Skin epidermis (tissue), 12 donors: ENCODE data around the gene DLX2.

Source experiments
- H3K27ac ChIP-seq, 21 experiments: fragments of 200-600 bp; sonication (generic) in 11 of 21; one replicate each; pipeline ENCODE4 v1.5.0; 2020; ENCODE audit warnings: mild to moderate bottlenecking in 3 of 21, inconsistent platforms in 2 of 21, moderate library complexity in 2 of 21
- H3K4me3 ChIP-seq, 7 experiments: fragments of 200-600 bp; sonication (generic) in 2 of 7; one replicate each; pipeline ENCODE4 v1.5.0; 2020; ENCODE audit warnings: inconsistent platforms in 2 of 7, mild to moderate bottlenecking in 2 of 7, moderate library complexity in 1 of 7

DLX2 gene

DNA sequence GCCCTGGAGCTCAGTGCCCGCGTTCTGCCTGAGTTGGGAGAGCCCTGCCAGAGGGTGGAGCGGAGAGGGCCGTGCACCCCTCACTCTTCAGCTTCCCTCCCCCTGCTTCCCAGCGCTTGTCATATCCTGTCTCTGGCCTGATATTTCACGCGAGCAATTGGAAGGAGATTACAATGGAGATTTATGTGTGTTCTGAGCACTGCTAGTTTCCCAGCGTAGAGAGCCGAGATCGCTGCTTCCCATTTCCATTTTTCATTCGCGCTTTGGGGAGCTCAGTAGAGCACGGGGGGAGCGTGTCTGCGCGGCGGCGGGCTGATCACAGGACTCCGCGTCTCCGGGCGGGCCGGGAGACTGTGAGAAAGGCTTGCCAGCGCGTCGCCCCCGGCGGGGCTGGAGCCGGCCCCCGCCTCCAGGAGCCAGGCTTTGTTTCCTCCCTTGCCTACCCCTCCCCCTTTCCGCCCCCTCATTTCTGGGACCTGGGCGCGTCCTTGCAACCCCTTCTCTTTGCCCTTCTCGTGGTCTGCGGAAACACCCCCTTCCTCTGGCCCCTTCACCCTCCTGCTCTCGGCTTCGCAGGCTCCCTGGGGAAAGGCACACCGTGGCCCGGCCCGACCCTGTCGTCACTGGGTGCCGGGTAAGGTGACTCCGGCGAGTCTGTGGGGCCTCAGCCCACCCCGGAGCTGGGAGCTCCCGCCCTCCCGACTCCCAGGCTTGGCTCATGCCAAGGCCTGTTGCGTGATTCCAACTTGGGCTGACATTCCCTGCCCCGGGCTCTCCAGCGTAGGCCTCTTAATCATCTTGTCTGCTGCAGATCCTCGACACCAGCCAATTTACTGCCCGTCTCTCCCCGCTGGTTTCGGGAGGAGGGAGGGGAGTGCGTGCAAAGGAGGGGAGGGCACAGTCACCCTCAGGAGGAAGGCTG lies 5.8 kb downstream of the DLX2 start:
- peak overlapping the region; percentile 26 to 49 (median 44) for H3K4me3 ChIP-seq

DNA sequence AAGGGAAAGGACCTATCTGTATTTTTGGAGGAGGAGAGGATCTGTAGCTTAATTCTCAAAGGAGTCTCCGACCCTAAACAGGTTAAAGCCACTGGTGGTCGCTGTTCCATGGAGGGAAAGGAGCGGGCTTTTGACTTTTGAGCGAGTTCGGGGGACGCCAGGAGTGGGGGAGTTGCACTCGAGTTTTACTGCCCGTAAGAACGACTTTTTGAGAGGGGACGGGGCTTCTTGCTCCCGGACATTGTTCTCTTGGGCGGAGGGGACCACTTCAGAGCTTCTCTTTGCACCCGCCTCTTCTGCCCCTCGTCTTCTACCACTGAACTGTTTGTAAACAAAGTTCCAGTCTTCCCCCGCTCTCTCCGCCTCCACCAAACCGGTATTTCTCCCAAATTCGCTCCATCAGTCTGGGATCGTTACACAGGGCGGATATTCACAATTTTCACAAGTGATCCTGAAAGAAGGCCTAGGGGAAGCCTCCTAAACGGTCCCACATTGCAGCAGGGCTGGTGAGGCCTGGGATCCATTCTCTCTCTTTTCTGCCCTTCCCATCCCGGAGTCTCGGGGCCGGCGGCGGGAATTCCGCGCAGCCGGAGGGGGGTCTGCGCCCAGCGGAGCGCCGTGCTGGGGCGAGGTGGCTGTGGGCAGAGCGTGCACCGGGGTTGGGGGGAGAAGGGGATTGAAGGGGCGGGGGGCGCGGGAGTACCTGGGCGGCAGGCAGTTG lies 6.6 kb downstream of the DLX2 start:
- H3K27ac ChIP-seq, result peak overlapping the region in 10 of 21 experiments; percentile 2 to 86 (median 62)
- peak overlapping the region; percentile 31 to 49 (median 44) for H3K4me3 ChIP-seq

More for the DNA sequence above, 5.8 kb downstream of the DLX2 start:
- H3K27ac ChIP-seq, result peak overlapping the region in 12 of 21 experiments; percentile 2 to 86 (median 56)

DNA sequence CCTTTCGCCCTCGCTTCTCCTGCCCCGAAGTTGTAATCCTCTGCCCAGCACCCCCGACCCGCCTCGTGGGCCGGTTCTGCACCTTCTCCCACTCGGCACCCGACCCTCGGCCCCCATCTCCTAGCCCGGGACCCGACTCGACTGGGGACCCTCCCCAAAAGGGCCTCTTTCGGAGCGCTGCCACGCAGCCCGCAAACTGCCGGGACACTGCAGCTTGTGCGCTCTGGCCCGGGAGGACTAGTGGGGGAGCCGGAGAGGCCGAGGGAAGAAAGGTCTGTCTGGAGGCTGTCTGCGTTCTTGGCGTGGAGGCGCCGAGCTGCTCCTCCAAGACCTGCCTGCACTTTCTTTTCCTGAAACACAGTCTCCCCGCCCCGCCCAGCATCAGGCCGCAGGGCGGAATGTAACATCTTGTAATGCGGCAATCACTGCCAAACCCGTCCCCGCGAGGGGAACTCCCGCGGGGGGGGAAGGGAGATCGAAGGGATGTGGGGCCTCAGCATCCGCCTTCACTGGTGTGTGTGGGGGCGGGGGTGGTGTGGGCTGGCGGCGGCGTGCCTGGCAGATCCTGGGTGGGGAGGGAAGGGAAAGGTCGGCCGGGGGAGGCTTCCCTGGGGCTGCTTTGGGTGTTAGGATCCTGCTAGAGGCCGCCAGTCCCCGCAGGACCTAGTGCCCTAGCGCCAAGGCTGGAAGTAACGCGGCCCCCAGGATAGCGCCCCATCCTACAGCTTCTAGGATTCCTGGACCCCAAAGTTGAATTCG lies 7.4 kb downstream of the DLX2 start:
- Histone ChIP-seq H3K4me3 (peak overlapping the region; percentile 31 to 49 (median 44)), H3K27ac (peak overlapping the region in 9 of 21 experiments; percentile 40 to 86 (median 70))

DNA sequence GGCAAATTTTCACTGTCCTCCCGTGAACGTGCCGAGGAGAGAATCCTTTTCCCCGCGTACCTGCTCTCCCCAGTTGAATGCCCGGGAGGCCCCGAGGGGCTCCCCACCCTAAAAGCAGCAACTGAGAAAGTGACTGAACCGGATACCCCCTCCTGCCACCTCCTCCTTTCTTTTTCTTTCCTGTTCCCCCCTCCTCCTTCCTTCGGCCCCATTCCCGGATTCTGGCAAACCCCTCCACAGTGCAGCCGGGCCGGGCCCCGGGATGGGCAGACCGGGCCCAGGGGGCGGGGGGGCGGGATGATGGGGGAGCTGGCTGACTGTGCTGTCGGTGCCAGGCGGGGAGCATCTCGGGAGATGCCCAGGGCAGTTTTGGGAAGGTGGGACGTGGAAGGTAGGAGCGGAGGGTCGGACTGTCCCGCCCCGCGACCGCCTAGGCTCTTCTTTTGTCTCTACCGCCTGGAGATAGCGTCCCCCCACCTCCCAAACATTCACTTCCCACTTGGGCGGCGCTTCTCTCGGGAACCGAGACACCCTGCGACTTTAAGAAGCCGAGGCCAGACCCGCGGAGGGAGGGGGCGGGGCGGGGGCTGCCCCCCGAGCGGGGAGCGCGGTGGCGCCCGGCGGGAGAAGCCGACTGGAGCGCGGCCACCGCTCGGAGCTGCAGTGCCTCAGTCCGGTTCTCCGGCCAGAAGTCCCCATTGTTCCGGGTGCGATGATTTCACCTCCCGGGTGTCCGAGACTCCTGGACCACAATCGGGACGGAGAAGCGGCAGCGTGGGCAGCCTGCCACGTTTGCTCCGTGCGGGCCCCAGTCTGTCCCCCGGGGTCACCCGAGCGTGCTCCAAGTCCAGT lies 8.2 kb downstream of the DLX2 start:
- H3K4me3 ChIP-seq, result peak overlapping the region; percentile 31 to 49 (median 44)
- H3K27ac ChIP-seq, result peak overlapping the region in 9 of 21 experiments; percentile 40 to 86 (median 70)

DNA sequence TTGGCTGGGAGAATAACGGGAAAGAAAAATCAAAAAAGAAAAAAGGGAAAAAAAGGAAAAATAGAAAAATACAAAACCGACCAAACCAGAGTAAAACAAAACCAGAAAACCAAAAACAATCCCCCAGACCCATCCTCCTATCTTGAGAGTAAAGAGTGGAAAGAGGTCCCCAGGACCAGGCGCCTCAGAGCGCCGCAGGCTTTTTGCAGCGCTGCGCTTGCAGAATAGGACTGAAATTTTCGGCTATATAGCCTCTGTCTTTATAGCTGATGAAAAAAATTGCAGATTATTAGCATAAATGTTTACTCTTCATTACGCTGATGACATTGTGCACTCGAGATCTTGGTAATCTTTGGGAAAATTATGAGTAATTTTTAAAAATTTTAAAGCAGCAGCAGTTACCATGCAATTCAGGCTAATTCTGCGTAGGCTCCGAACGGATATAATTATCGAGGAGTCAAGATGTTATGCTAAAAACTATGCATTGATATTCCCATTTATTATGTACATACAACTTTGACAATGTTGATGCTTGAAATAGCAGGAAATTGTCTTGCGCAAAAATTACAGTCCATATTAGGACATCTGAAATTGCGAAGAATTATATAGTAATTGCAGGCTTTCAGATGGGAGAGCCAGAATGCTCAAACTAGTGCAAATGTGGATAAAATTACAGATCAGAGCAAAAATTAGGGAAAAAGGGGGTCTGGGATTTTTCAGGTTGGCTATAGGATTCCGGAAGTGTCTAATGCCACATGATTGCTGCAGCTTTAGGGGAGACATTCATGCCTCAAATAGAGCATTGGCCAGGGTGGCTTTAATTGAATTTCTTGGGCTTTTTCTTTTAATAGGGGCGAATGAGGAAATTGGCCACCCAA lies 9.0 kb downstream of the DLX2 start:
- H3K4me3 ChIP-seq, result peak overlapping the region in 2 of 7 experiments; percentile 46 to 47

DNA sequence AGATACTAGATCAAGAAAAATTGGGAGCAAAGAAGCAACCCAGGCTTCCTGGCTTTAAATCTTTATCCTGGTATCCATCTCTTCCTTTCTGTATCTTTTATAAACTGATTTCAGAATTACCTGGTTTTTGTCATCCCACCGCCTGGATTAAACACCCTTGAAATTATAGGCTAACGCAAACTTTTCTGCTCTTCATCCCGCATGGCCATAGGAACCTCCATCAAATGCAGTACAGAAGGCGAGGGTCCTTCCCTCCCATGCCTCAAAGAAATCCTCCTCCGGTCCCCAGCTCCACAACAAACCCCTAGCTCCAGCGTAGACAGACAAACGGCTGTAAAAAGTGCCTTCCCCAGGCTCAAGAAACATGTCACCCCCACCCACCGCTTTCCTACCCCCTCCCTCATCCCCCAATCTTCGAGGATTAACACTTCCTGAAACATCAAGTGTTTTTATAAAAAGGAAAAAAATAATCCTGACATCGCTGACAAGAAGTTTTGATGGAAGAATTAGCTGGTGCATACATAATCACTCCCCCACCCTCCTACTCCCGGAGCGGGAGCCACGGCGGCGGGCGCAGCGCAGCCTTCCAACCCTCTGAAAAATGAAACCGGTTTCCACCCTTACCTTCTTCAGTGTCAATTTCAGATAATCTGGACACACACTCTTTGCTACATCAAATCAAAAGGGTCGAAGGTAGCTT lies 9.8 kb downstream of the DLX2 start:
- Histone ChIP-seq H3K4me3 (no peak overlapping the region), H3K27ac (no peak overlapping the region)

More for the DNA sequence above, 9.0 kb downstream of the DLX2 start:
- peak overlapping the region in 2 of 21 experiments; percentile 84 to 86 for H3K27ac ChIP-seq

DNA sequence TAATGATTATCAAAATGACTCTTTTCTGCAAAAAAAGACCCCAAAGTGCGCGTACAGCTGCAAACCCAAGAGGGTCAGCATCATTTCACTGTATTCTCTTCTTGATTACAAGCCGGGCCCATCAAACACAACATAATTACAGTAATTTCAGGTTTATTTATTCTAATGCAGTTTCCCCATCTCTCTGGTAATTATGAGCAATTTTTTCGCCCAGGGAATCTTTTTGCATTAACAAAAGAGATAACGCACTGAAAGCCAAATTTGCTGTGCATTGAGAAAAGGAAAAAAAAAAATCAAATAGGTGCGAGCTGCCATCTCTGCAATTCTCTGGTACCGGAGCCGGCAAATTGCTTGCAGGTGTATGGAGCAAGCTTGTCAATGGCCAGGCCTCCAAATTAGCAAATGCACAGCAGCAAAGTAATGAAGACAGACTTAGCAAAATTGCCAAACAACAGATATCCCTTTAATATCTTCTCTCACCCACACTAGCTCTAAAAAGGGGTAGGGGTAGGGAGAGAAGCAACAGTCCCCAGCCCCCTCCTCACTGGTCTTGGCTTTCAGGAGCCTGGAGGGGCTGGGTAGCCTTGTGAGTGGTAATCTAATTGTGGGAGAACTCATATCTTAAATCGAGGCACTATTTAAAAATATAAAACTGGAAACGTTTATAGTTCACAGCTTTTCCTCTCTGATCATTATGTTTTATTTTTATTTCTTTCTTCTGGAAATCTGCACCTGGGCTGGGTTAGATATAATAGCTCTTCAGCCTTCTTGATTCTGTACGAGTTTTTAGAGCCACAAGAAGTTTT lies 10.7 kb downstream of the DLX2 start:
- Histone ChIP-seq H3K27ac (no peak overlapping the region), H3K4me3 (no peak overlapping the region)

DNA sequence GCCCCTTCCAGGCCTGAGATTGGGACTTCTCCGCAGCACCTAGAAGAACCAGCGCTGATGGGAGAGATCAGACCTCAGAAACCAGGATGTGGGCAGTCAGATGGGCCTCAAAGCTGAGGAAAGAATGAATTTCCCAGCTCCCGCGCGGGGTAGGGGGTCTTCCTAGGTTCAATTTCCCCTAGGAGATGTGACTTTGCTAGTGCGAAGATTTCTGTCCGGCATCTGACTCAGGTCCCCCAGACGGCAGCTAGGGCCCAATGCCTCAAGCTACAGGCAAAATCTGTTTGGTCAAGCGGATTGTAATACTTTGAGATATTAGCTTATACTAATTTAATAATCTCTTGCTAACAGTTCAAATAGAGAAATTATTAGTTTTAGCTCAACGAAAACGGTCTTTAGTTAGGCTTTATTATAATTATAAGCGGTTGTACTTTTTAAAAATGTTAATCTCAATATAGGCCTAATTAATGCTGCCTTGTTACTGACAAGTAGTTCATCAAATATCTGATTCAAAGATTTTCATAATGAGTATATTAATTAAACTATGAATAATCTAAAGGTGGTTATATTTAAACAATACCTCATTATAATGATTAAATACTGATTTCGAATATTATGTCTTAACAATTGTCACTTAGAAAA lies 11.6 kb downstream of the DLX2 start:
- H3K27ac ChIP-seq, result no peak overlapping the region
- H3K4me3 ChIP-seq, result no peak overlapping the region

DNA sequence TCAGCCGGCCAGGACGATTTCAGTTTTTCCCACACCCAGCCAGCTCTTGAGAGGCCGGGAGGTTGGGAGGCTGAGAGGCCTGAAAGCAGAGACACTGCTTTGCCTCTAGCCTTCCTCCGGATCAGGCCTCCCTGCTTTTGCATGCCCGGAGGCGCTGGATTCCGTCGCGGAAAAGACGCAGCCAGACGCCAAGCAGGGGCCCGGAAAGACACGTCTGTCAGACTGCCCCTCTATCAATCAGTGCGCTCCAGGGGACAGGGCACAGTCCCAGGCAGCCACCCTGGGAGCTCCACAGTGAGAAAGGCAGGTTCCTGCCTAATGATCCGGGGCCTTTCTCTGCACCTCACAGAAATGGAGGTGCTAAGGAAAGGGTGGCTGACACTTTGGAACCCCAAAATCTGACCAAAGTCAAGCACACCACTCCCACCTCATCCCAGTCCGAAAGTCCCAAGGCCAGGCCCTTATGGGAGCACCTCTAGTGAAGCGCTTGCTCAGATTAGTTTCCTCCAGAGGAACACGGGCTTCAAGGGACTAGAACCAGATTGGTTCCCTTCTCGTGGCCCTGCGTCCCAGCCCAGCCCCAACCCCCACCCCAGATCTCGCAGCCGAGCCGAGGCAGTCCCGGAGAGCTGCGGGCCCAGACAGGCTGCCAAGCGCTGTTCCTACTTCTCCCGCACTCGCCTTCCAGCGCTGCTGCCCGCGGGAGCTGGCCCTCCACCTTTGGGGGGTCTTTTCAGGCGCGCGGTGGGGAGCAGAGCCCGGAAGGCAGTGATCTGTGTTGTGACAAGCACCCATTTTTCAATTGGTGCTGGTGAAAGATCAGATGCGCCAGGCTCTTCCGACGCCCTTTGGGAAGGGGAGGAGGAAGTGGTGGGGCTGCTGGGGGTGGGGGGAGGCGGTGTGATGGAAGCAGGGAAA lies 12.4 kb downstream of the DLX2 start:
- Histone ChIP-seq H3K27ac (no peak overlapping the region), H3K4me3 (no peak overlapping the region)

DNA sequence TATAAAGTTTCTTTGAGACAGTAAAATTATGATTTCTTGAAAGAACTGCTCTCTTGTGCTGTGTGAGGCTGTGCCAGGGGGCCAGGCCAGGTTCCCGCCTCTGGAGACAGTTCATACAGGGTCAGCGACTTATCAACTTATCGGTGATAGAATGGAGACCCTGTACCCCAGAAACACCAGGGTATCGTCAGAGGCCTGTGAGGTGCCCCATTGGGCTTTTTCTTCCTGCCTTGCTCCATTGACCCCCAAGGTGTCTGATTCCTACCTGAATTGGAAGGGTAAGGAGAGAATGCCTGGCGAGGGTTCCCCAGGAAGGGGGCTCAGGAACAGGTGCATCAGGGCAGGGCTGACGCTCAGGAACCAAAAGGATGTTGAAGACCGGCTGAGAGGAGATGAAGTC lies 13.1 kb downstream of the DLX2 start:
- H3K27ac ChIP-seq, result no peak overlapping the region
- H3K4me3 ChIP-seq, result no peak overlapping the region

DNA sequence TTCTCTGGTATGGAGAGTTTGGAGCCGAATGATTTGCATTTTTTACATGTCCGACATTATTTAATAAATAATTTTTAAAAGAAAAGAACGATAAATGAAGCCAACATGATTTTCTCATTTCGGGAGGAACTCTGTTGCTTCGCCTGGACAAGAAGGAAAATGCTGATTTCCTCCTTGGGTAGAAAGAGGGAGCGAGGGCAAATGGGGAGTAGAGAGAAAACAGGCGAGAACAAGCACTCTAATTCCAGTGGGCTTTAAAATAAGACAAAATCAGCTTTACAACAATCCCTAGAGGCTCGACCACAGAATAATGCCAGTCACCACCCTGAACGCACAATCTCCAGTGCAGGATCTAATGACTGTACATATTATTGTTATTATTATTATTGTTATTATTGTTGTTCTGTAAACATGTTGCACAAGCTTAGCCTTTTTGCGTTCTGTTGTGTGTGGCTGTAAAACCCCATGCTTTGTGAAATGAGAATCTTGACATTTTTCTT lies 13.6 kb downstream of the DLX2 start:
- Histone ChIP-seq H3K27ac (no peak overlapping the region), H3K4me3 (no peak overlapping the region)

DNA sequence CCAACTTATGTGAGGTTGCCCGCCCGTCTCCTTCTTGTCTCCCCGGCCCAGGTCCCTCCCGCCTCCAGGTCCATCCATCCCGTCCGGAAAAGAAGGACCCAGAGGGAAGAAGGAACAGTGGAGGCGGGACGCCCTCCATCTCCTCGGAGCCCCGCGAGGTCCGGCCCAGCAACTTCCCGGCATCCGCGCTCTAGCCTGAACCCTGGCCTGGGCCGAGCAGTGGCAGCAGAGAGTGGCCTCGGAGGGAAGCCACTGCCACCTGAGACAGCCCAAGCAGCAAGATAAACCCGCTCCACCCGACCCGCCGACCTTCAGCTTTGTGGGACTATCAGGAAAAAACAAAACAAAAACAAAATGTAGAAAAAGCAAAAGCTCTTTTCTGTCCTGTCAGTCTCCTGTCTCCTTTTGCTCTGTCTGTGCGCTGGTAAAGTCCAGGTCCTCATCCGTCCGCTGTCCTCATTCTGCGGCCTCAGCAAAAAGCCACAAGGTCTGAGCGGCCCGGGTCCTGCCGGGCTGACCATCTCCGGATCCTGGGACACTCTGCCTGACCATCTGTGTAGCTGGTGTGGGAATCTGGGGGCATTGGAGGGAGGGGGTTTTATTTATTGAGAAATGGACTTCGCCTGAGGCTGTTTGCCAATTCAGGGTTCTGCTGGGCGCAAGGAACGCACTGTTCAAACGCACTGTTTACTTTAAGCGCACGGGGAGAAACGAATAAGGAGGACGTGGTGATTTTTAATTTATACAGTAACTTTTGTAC lies 14.3 kb downstream of the DLX2 start:
- H3K4me3 ChIP-seq, result peak overlapping the region in 1 of 7 experiments; percentile 44

DNA sequence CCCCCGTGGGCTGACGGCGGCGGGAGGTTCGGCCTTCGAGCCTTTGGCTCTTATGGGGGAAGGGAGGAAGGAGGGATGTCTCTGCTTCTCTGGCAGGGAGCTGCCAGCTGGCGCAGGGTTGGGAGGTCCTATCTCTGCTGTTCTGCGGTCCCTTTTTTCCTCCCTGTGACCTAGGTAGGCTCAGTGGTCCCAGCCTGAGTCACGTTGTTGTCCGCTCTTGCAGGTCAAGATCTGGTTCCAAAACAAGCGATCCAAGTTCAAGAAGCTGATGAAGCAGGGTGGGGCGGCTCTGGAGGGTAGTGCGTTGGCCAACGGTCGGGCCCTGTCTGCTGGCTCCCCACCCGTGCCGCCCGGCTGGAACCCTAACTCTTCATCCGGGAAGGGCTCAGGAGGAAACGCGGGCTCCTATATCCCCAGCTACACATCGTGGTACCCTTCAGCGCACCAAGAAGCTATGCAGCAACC lies 14.9 kb downstream of the DLX2 start:
- H3K27ac ChIP-seq, result peak overlapping the region in 2 of 21 experiments; percentile 5 to 73

More for the DNA sequence above, 14.3 kb downstream of the DLX2 start:
- H3K27ac ChIP-seq, result peak overlapping the region in 2 of 21 experiments; percentile 5 to 73

More for the DNA sequence above, 14.9 kb downstream of the DLX2 start:
- H3K4me3 ChIP-seq, result peak overlapping the region in 1 of 7 experiments; percentile 44
